H1 (cell line): ENCODE measurements around the gene FFAR2.

Source experiments
- BCL11A ChIP-seq, 2 experiments: IDR thresholded peaks; one replicate each; pipeline ENCODE4 v1.6.1; 2011; ENCODE audit warnings: low read depth in 2 of 2, low read length in 2 of 2, mild to moderate bottlenecking in 2 of 2
- CTCF ChIP-seq, 3 experiments: IDR thresholded peaks; 1 replicate in 2 of 3; 2 replicates in 1 of 3; pipeline versions ENCODE4 v1.5.1 to v1.6.1; 2011; ENCODE audit warnings: low read length in 3 of 3, mild to moderate bottlenecking in 3 of 3, inconsistent platforms in 2 of 3, low read depth in 1 of 3, moderate library complexity in 1 of 3; ENCODE audit not compliant: insufficient read depth in 1 of 3; ENCODE audit errors: control extremely low read depth in 1 of 3
- EZH2 ChIP-seq: fragments of 200-600 bp; sonication (generic); IDR thresholded peaks from 2 replicates; pipeline ENCODE4 v1.7.1; 2012; ENCODE audit warnings: low read depth, mild to moderate bottlenecking, moderate library complexity, low read length, inconsistent platforms; ENCODE audit not compliant: severe bottlenecking
- GTF2F1 ChIP-seq: IDR thresholded peaks from 2 replicates; pipeline ENCODE4 v1.6.1; 2012; ENCODE audit warnings: low read depth, low read length, improper control_type of control experiment, borderline replicate concordance
- POLR2A ChIP-seq, 2 experiments: IDR thresholded peaks; 1 replicate in 1 of 2; 2 replicates in 1 of 2; pipeline ENCODE4 v1.6.1; 2011; ENCODE audit warnings: low read depth in 2 of 2, low read length in 2 of 2, mild to moderate bottlenecking in 2 of 2; ENCODE audit errors: control extremely low read depth in 1 of 2
- POLR2AphosphoS5 ChIP-seq: IDR thresholded peaks from 2 replicates; pipeline ENCODE4 v1.6.1; 2011; ENCODE audit warnings: low read depth, low read length
- RAD21 ChIP-seq, 2 experiments: IDR thresholded peaks in 1 of 2; conservative IDR thresholded peaks in 1 of 2; 2 replicates each; pipeline ENCODE4 v1.6.1; 2011; ENCODE audit warnings: low read depth in 2 of 2, low read length in 2 of 2, improper control_type of control experiment in 1 of 2, inconsistent platforms in 1 of 2, mild to moderate bottlenecking in 1 of 2, moderate library complexity in 1 of 2
- RBBP5 ChIP-seq: IDR thresholded peaks from 2 replicates; pipeline ENCODE4 v1.7.1; 2012; ENCODE audit warnings: low read depth, mild to moderate bottlenecking, inconsistent platforms, low read length, moderate library complexity, borderline replicate concordance
- RNF2 ChIP-seq: fragments of 200-900, 300-1000 bp; sonication (generic); IDR thresholded peaks from 2 replicates; pipeline ENCODE4 v1.7.1; 2016; ENCODE audit warnings: borderline replicate concordance, low read depth, mild to moderate bottlenecking, antibody characterized with exemption, low read length; ENCODE audit not compliant: poor library complexity, severe bottlenecking; ENCODE audit errors: missing control alignments
- SP1 ChIP-seq: IDR thresholded peaks from 2 replicates; pipeline ENCODE4 v1.6.1; 2011; ENCODE audit warnings: low read depth, low read length
- SUZ12 ChIP-seq: fragments of 200-600 bp; sonication (generic); IDR thresholded peaks from 2 replicates; pipeline ENCODE4 v1.6.1; 2012; ENCODE audit warnings: mild to moderate bottlenecking, inconsistent platforms, low read length, moderate library complexity, mixed read lengths
- TAF1 ChIP-seq: IDR thresholded peaks from 2 replicates; pipeline ENCODE4 v1.6.1; 2011; ENCODE audit warnings: mild to moderate bottlenecking, low read depth, low read length
- USF2 ChIP-seq: IDR thresholded peaks from 2 replicates; pipeline ENCODE4 v1.6.1; 2011; ENCODE audit warnings: low read length, improper control_type of control experiment

- TF ChIP-seq POLR2AphosphoS5 (no peak), RAD21 (IDR thresholded peaks at IDR 0.05 in 1 of 2, conservative IDR thresholded peaks at IDR 0.05 in 1 of 2; ENCODE audit: low read depth in 2 of 2, low read length in 2 of 2) (no peak), TAF1 (no peak), CTCF (IDR thresholded peaks at IDR 0.05; ENCODE audit: control extremely low read depth in 1 of 3, insufficient read depth in 1 of 3, low read depth in 1 of 3, low read length in 3 of 3) (no peak), GTF2F1 (no peak), SP1 (no peak), RNF2 (no peak), BCL11A (IDR thresholded peaks at IDR 0.05; ENCODE audit: low read depth in 2 of 2, low read length in 2 of 2) (no peak), USF2 (no peak), EZH2 (no peak), POLR2A (IDR thresholded peaks at IDR 0.05; ENCODE audit: control extremely low read depth in 1 of 2, low read depth in 2 of 2, low read length in 2 of 2) (no peak), SUZ12 (no peak), RBBP5 (no peak)
Measured at GRCh38 chr19:35498220-35498619, 50.2 kb downstream of the FFAR2 start.
